OCI-LY3 (cell line): Measurements from ENCODE around the gene NOS1.

Source experiments
- EZH2phosphoT487 ChIP-seq: fragments of 200-600 bp; shearing (Covaris generic); IDR thresholded peaks from 2 replicates; pipeline ENCODE4 v1.6.1; 2018; ENCODE audit warnings: antibody characterized with exemption, mixed run types, low read depth
- TF ChIP-seq, protein P1 (sequence below): fragments of 200-600, 300-600 bp; sonication (generic); IDR thresholded peaks from 2 replicates; pipeline ENCODE4 v1.5.1; 2014; ENCODE audit warnings: antibody characterized with exemption, low read length, low read depth

DNA sequence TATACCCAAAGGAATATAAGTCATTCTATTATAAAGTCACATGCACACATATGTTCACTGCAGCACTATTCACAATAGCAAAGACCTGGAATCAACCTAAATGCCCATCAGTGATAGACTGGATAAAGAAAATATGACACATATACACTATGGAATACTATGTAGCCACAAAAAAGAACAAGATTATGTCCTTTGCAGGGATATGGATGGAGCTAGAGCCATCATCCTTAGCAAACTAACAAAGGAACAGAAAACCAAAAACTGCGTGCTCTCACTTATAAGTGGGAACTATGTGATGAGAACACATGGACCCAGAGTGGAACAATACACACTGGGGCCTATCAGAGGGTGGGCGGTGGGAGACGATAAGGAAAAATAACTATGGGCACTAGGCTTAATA lies 192.4 kb downstream of the NOS1 start:
- TF ChIP-seq, protein P1, sequence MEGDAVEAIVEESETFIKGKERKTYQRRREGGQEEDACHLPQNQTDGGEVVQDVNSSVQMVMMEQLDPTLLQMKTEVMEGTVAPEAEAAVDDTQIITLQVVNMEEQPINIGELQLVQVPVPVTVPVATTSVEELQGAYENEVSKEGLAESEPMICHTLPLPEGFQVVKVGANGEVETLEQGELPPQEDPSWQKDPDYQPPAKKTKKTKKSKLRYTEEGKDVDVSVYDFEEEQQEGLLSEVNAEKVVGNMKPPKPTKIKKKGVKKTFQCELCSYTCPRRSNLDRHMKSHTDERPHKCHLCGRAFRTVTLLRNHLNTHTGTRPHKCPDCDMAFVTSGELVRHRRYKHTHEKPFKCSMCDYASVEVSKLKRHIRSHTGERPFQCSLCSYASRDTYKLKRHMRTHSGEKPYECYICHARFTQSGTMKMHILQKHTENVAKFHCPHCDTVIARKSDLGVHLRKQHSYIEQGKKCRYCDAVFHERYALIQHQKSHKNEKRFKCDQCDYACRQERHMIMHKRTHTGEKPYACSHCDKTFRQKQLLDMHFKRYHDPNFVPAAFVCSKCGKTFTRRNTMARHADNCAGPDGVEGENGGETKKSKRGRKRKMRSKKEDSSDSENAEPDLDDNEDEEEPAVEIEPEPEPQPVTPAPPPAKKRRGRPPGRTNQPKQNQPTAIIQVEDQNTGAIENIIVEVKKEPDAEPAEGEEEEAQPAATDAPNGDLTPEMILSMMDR, result no peak
- TF ChIP-seq EZH2phosphoT487, result no peak
